Endodermal cell (in vitro differentiated cells): Measurements from ENCODE around the gene STYXL2. TPM values are rescaled to one million over a fixed set of nuclear protein-coding genes. Genes with fewer than 3 reads are reported as not detected.

Source experiments
- DNase-seq: peaks from one replicate; pipeline ENCODE4 v3.0.0-alpha.2; 2017
- H3K27ac ChIP-seq: 2 replicates; pipeline ENCODE4 v1.5.1; 2013; ENCODE audit warnings: mild to moderate bottlenecking, low read depth, low read length, moderate library complexity
- H3K27me3 ChIP-seq: 2 replicates; pipeline ENCODE4 v1.6.1; 2013; ENCODE audit warnings: mild to moderate bottlenecking, low read length, moderate library complexity; ENCODE audit not compliant: insufficient read depth, control insufficient read depth, poor library complexity, severe bottlenecking
- H3K36me3 ChIP-seq: 2 replicates; pipeline ENCODE4 v1.7.0; 2013; ENCODE audit warnings: mild to moderate bottlenecking, low read length, moderate library complexity; ENCODE audit not compliant: control insufficient read depth, insufficient read depth
- H3K4me1 ChIP-seq: one replicate; pipeline ENCODE4 v1.7.0; 2013; ENCODE audit warnings: low read length; ENCODE audit not compliant: control insufficient read depth, insufficient read depth
- H3K4me3 ChIP-seq: 2 replicates; pipeline ENCODE4 v1.5.1; 2013; ENCODE audit warnings: mild to moderate bottlenecking, low read length, moderate library complexity
- H3K9ac ChIP-seq: 2 replicates; pipeline ENCODE4 v1.6.1; 2013; ENCODE audit warnings: mild to moderate bottlenecking, low read length, moderate library complexity; ENCODE audit not compliant: poor library complexity, severe bottlenecking; ENCODE audit errors: extremely low read depth
- H3K9me3 ChIP-seq: 2 replicates; pipeline ENCODE4 v1.6.1; 2013; ENCODE audit warnings: mild to moderate bottlenecking, low read length, moderate library complexity; ENCODE audit not compliant: control insufficient read depth
- H3K27ac Mint-ChIP-seq: 2 replicates; pipeline ENCODE4 v1.8.0; 2020; ENCODE audit warnings: mixed read lengths
- H3K27me3 Mint-ChIP-seq: 2 replicates; pipeline ENCODE4 v1.8.0; 2021; ENCODE audit warnings: mild to moderate bottlenecking, mixed read lengths; ENCODE audit not compliant: insufficient read depth
- H3K36me3 Mint-ChIP-seq: 2 replicates; pipeline ENCODE4 v1.8.0; 2020; ENCODE audit warnings: low read depth, mixed read lengths
- H3K4me1 Mint-ChIP-seq: 2 replicates; pipeline ENCODE4 v1.8.0; 2020; ENCODE audit warnings: mixed read lengths
- H3K4me3 Mint-ChIP-seq: 2 replicates; pipeline ENCODE4 v1.8.0; 2020; ENCODE audit warnings: mild to moderate bottlenecking, moderate library complexity, mixed read lengths
- H3K9me3 Mint-ChIP-seq: 2 replicates; pipeline ENCODE4 v1.8.0; 2020; ENCODE audit warnings: mild to moderate bottlenecking, mixed read lengths
- CTCF ChIP-seq: fragments of 200-600 bp; sonication (generic); conservative IDR thresholded peaks from 2 replicates; pipeline ENCODE4 v1.5.0; 2021; ENCODE audit warnings: antibody characterized with exemption, mild to moderate bottlenecking
- WGBS, 2 experiments: methylation state at CpG; one replicate each; pipeline versions ENCODE4 v1.1.5 to v1.1.7; 2013; ENCODE audit warnings: missing lambda C conversion rate in 2 of 2, mixed read lengths in 1 of 2; ENCODE audit not compliant: insufficient coverage in 1 of 2, insufficient read length in 1 of 2; 5-methylcytosine and 5-hydroxymethylcytosine counted together
- total RNA-seq, 2 donors: library from RNA; stranded (reverse); fragmentation: NEBNext Ultra II Directional in 1 of 2; extraction: Animal tissue kit (Norgen Biotek cat#: 25700) in 1 of 2; gene quantifications; 2 replicates in 1 of 2; 3 replicates in 1 of 2; pipeline ENCODE4 v1.2.1, GENCODE V29; 2021

The STYXL2 gene
- total RNA-seq, 2 donors from 2014 or later = 0.99 to 5.2 TPM

- Histone ChIP-seq H3K4me1 (peaks cover 19% of the 10 kb centered on the region), H3K9ac (no peak overlapping the region), H3K36me3 (no peaks in the 10 kb centered on the region), H3K4me3 (no peak overlapping the region), H3K9me3 (peaks cover 4% of the 10 kb centered on the region), H3K27ac (no peak overlapping the region), H3K27me3 (no peaks in the 10 kb centered on the region)
- Mint-ChIP-seq H3K36me3 (no peaks in the 10 kb centered on the region), H3K9me3 (no peaks in the 10 kb centered on the region), H3K4me1 (peaks cover 32% of the 10 kb centered on the region), H3K27ac (no peak overlapping the region), H3K4me3 (no peak overlapping the region), H3K27me3 (peaks cover 2% of the 10 kb centered on the region)
- no peak for DNase-seq
- TF ChIP-seq CTCF = no peak
- 69 to 84% methylated on average over 2 to 5 of the region's 5 CpGs for WGBS, 2 experiments
Observed at GRCh38 chr1:167115655-167116054, 21.8 kb downstream of the STYXL2 start.

- Mint-ChIP-seq H3K27ac (no peak overlapping the region), H3K27me3 (peaks cover 4% of the 10 kb centered on the region), H3K36me3 (no peaks in the 10 kb centered on the region), H3K4me1 (peaks cover 30% of the 10 kb centered on the region), H3K9me3 (no peaks in the 10 kb centered on the region), H3K4me3 (no peak overlapping the region)
- no peaks in the 10 kb centered on the region for H3K36me3 ChIP-seq
- DNase-seq = peak; percentile 26
- peaks cover 19% of the 10 kb centered on the region for H3K4me1 ChIP-seq
- no peaks in the 10 kb centered on the region for H3K9me3 ChIP-seq
- WGBS, 2 experiments = 48 to 71% methylated on average over 1 of the region's 1 CpG
- TF ChIP-seq CTCF = no peak
- no peak overlapping the region for H3K9ac ChIP-seq
- no peak overlapping the region for H3K4me3 ChIP-seq
- no peaks in the 10 kb centered on the region for H3K27me3 ChIP-seq
- H3K27ac ChIP-seq = no peak overlapping the region
Observed at GRCh38 chr1:167116174-167116573, 22.3 kb downstream of the STYXL2 start.

- Histone ChIP-seq H3K9ac (no peak overlapping the region), H3K27ac (no peak overlapping the region), H3K27me3 (peaks cover 9% of the 10 kb centered on the region), H3K9me3 (no peaks in the 10 kb centered on the region), H3K4me1 (peaks cover 19% of the 10 kb centered on the region), H3K4me3 (no peak overlapping the region), H3K36me3 (no peaks in the 10 kb centered on the region)
- no peaks in the 10 kb centered on the region for H3K36me3 Mint-ChIP-seq
- WGBS, 2 experiments = 96 to 100% methylated on average over 9 of the region's 9 CpGs
- peaks cover 11% of the 10 kb centered on the region for H3K27me3 Mint-ChIP-seq
- no peak for TF ChIP-seq CTCF
- H3K4me3 Mint-ChIP-seq = no peak overlapping the region
- no peak overlapping the region for H3K27ac Mint-ChIP-seq
- peaks cover 37% of the 10 kb centered on the region for H3K4me1 Mint-ChIP-seq
- DNase-seq = peak; percentile 27
- H3K9me3 Mint-ChIP-seq = no peaks in the 10 kb centered on the region
Observed at GRCh38 chr1:167117225-167117624, 23.4 kb downstream of the STYXL2 start.
